Neural cell (in vitro differentiated cells): ENCODE measurements around the gene ATL1. TPM values are rescaled to one million over a fixed set of nuclear protein-coding genes. Genes with fewer than 3 reads are reported as not detected.

Source experiments
- H2AFZ ChIP-seq: fragments of 200-600, 300-800 bp; sonication (generic), shearing (Covaris generic); 2 replicates; pipeline ENCODE4 v1.6.0; 2014; ENCODE audit warnings: low read depth, mild to moderate bottlenecking, antibody characterized with exemption, low read length, moderate library complexity
- H3F3A ChIP-seq: fragments of 200-600 bp; shearing (Covaris generic); 2 replicates; pipeline ENCODE4 v1.6.1; 2016; ENCODE audit warnings: mild to moderate bottlenecking, moderate library complexity, mixed read lengths, antibody characterized with exemption, low read length; ENCODE audit not compliant: insufficient read depth, poor library complexity, severe bottlenecking
- H3K27ac ChIP-seq: fragments of 200-600, 300-800 bp; sonication (generic), shearing (Covaris generic); 2 replicates; pipeline ENCODE4 v1.5.1; 2014; ENCODE audit warnings: mild to moderate bottlenecking, low read length, moderate library complexity
- H3K27me3 ChIP-seq: fragments of 300-800, 200-600 bp; sonication (generic), shearing (Covaris generic); 2 replicates; pipeline ENCODE4 v1.6.0; 2014; ENCODE audit warnings: mild to moderate bottlenecking, low read depth, low read length, moderate library complexity; ENCODE audit not compliant: insufficient read depth
- H3K36me3 ChIP-seq: fragments of 300-800, 200-600 bp; sonication (generic), shearing (Covaris generic); 2 replicates; pipeline ENCODE4 v1.5.1; 2014; ENCODE audit warnings: mild to moderate bottlenecking, antibody characterized with exemption, low read length, moderate library complexity; ENCODE audit not compliant: insufficient read depth
- H3K4me2 ChIP-seq: fragments of 300-800, 200-600 bp; sonication (generic), shearing (Covaris generic); 2 replicates; pipeline ENCODE4 v1.6.0; 2014; ENCODE audit warnings: mild to moderate bottlenecking, low read length
- H3K4me3 ChIP-seq: fragments of 300-800, 200-600 bp; sonication (generic), shearing (Covaris generic); 2 replicates; pipeline ENCODE4 v1.5.1; 2014; ENCODE audit warnings: mild to moderate bottlenecking, low read length, moderate library complexity
- H3K79me2 ChIP-seq: fragments of 200-600 bp; shearing (Covaris generic); replicated peaks from 2 replicates; pipeline ENCODE4 v1.6.0; 2014; ENCODE audit warnings: mild to moderate bottlenecking, low read length, moderate library complexity; ENCODE audit not compliant: insufficient read depth
- H3K9ac ChIP-seq: fragments of 300-800, 200-600 bp; sonication (generic), shearing (Covaris generic); 2 replicates; pipeline ENCODE4 v1.6.1; 2016; ENCODE audit warnings: mild to moderate bottlenecking, low read length, mixed read lengths
- H3K9me2 ChIP-seq: fragments of 200-600 bp; shearing (Covaris generic); 2 replicates; pipeline ENCODE4 v1.6.1; 2016; ENCODE audit warnings: mild to moderate bottlenecking, low read length, mixed read lengths; ENCODE audit not compliant: insufficient read depth
- H3K9me3 ChIP-seq: fragments of 200-600, 300-800 bp; sonication (generic), shearing (Covaris generic); 2 replicates; pipeline ENCODE4 v1.6.1; 2016; ENCODE audit warnings: mild to moderate bottlenecking, mixed run types, low read length, moderate library complexity, mixed read lengths
- H4K20me1 ChIP-seq: fragments of 200-600 bp; shearing (Covaris generic); 2 replicates; pipeline ENCODE4 v1.6.1; 2016; ENCODE audit warnings: mild to moderate bottlenecking, mixed run types; ENCODE audit not compliant: insufficient read depth
- CTCF ChIP-seq: fragments of 450-650 bp; IDR thresholded peaks from 2 replicates; pipeline ENCODE4 v1.5.1; 2014; ENCODE audit warnings: antibody characterized with exemption, mild to moderate bottlenecking, moderate library complexity; ENCODE audit not compliant: poor library complexity, severe bottlenecking
- EP300 ChIP-seq: fragments of 450-650 bp; conservative IDR thresholded peaks from 2 replicates; pipeline ENCODE4 v1.6.1; 2014; ENCODE audit warnings: antibody characterized with exemption, mild to moderate bottlenecking, moderate library complexity; ENCODE audit not compliant: poor library complexity, severe bottlenecking
- EZH2 ChIP-seq: fragments of 200-600, 300-800 bp; shearing (Covaris generic), sonication (generic); IDR thresholded peaks from 2 replicates; pipeline ENCODE4 v1.6.1; 2014; ENCODE audit warnings: antibody characterized with exemption, low read length, borderline replicate concordance, mild to moderate bottlenecking; ENCODE audit not compliant: insufficient read depth, poor library complexity, severe bottlenecking
- MXI1 ChIP-seq: fragments of 450-650 bp; conservative IDR thresholded peaks from 2 replicates; pipeline ENCODE4 v1.6.1; 2014; ENCODE audit warnings: antibody characterized with exemption, mild to moderate bottlenecking; ENCODE audit not compliant: poor library complexity, severe bottlenecking
- POLR2AphosphoS5 ChIP-seq: IDR thresholded peaks from 2 replicates; pipeline ENCODE4 v1.6.1; 2012
- RAD21 ChIP-seq: fragments of 450-650 bp; conservative IDR thresholded peaks from 2 replicates; pipeline ENCODE4 v1.6.1; 2014; ENCODE audit warnings: antibody characterized with exemption, mild to moderate bottlenecking, moderate library complexity
- REST ChIP-seq: IDR thresholded peaks from 2 replicates; pipeline ENCODE4 v1.6.1; 2012; ENCODE audit warnings: borderline replicate concordance
- SMC3 ChIP-seq: fragments of 450-650 bp; conservative IDR thresholded peaks from 2 replicates; pipeline ENCODE4 v1.6.1; 2014; ENCODE audit warnings: antibody characterized with exemption, mild to moderate bottlenecking, moderate library complexity; ENCODE audit not compliant: poor library complexity
- TAF1 ChIP-seq: IDR thresholded peaks from 2 replicates; pipeline ENCODE4 v1.6.1; 2012; ENCODE audit warnings: low read depth
- polyA plus RNA-seq: library from polyadenylated mRNA; depleted of rRNA; stranded (reverse); fragments of >200 nt; gene quantifications from 2 replicates; pipeline ENCODE4 v1.2.3, GENCODE V29; 2014

The ATL1 gene
- polyA plus RNA-seq, 1 donor from 2014 or later, result 70.4 TPM

- no peak overlapping the region for H3K9ac ChIP-seq
- no peaks in the 10 kb centered on the region for H3K36me3 ChIP-seq
- no peak overlapping the region for H3K4me2 ChIP-seq
- no peaks in the 10 kb centered on the region for H4K20me1 ChIP-seq
- TF ChIP-seq TAF1, result no peak
- TF ChIP-seq MXI1, result no peak
- no peak for TF ChIP-seq EZH2
- no peak for TF ChIP-seq EP300
- no peak for TF ChIP-seq CTCF
- TF ChIP-seq POLR2AphosphoS5, result no peak
- TF ChIP-seq RAD21, result no peak
- no peak for TF ChIP-seq SMC3
- no peak for TF ChIP-seq REST
- no peak overlapping the region for H2AFZ ChIP-seq
- H3K4me3 ChIP-seq, result no peak overlapping the region
- no peak overlapping the region for H3K27ac ChIP-seq
- H3K27me3 ChIP-seq, result no peaks in the 10 kb centered on the region
- no peaks in the 10 kb centered on the region for H3F3A ChIP-seq
- H3K79me2 ChIP-seq, result peaks cover 19% of the 10 kb centered on the region
- H3K9me3 ChIP-seq, result no peaks in the 10 kb centered on the region
- H3K9me2 ChIP-seq, result no peaks in the 10 kb centered on the region
Observed at GRCh38 chr14:50669441-50669986, 109.6 kb downstream of the ATL1 start.

DNA sequence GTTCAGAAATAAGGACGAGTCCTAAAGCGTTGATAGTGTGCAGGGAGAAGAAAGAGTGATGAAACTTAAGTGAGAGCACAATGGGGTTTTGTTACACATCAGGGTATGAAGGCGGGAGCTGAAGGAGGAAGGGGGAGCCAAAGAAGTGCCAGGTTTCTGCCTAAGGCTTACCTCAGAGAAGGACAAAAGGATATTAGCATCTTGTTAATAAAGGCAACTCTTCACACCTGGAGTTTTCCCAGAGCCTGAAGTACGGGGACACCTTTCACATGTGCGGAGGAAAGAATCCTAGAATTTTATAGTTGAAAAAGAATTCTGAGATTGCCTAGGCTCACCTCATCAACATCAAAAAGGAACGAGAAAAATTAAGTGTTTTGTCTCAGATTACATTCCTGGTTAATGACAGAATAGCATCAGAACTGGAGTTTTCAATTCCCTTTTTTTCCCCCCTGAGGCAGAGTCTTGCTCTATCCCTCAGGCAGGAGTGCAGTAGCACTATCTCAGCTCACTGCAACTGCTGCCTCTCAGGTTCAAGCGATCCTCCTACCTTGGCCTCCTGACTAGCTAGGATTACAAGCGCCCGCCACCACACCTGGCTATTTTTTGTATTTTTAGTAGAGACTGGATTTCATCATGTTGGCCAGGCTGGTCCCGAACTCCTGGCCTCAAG is 110.4 kb downstream of the ATL1 start:
- no peaks in the 10 kb centered on the region for H4K20me1 ChIP-seq
- H3K9me3 ChIP-seq, result no peaks in the 10 kb centered on the region
- H3K9ac ChIP-seq, result no peak overlapping the region
- H3K4me2 ChIP-seq, result no peak overlapping the region
- H2AFZ ChIP-seq, result no peak overlapping the region
- H3K79me2 ChIP-seq, result peaks cover 19% of the 10 kb centered on the region
- no peaks in the 10 kb centered on the region for H3K9me2 ChIP-seq
- no peaks in the 10 kb centered on the region for H3K27me3 ChIP-seq
- TF ChIP-seq TAF1, result no peak
- no peak for TF ChIP-seq REST
- TF ChIP-seq CTCF, result no peak
- TF ChIP-seq EZH2, result no peak
- TF ChIP-seq SMC3, result no peak
- TF ChIP-seq RAD21, result no peak
- no peaks in the 10 kb centered on the region for H3K36me3 ChIP-seq
- H3K27ac ChIP-seq, result no peak overlapping the region
- no peaks in the 10 kb centered on the region for H3F3A ChIP-seq
- no peak overlapping the region for H3K4me3 ChIP-seq
